Small intestine (tissue), 7 donors: Measurements from ENCODE around the gene GTSF1L. TPM values are rescaled to one million over a fixed set of nuclear protein-coding genes. Genes with fewer than 3 reads are reported as not detected.

Experiments used
- DNase-seq, 2 donors: peaks; one replicate each; pipeline versions ENCODE4 v3.0.0 to v3.0.0-alpha.2; 2013
- FAIRE-seq: peaks from 2 replicates; lab custom pipeline; 2012; peaks lifted over from hg19 to GRCh38; lab: Jason Lieb, UNC
- H3K27ac ChIP-seq, 3 donors: one replicate each; pipeline ENCODE4 v1.5.1; 2013; ENCODE audit warnings: low read length in 2 of 3, mild to moderate bottlenecking in 2 of 3, control low read depth in 1 of 3, inconsistent platforms in 1 of 3, low read depth in 1 of 3, moderate library complexity in 1 of 3
- H3K27me3 ChIP-seq, 3 donors: one replicate each; pipeline ENCODE4 v1.6.1; 2013; ENCODE audit warnings: low read length in 3 of 3, inconsistent platforms in 1 of 3; ENCODE audit not compliant: control insufficient read depth in 3 of 3, insufficient read depth in 3 of 3
- H3K36me3 ChIP-seq, 3 donors: one replicate each; pipeline ENCODE4 v1.6.1; 2013; ENCODE audit warnings: low read length in 3 of 3, inconsistent platforms in 1 of 3, low read depth in 1 of 3, mild to moderate bottlenecking in 1 of 3, moderate library complexity in 1 of 3; ENCODE audit not compliant: control insufficient read depth in 3 of 3, insufficient read depth in 2 of 3
- H3K4me1 ChIP-seq, 3 donors: one replicate each; pipeline ENCODE4 v1.6.1; 2013; ENCODE audit warnings: low read length in 2 of 3, inconsistent platforms in 1 of 3, low read depth in 1 of 3, mild to moderate bottlenecking in 1 of 3, moderate library complexity in 1 of 3; ENCODE audit not compliant: control insufficient read depth in 3 of 3, insufficient read depth in 2 of 3
- H3K4me3 ChIP-seq, 3 donors: one replicate each; pipeline ENCODE4 v1.5.1; 2013; ENCODE audit warnings: low read length in 3 of 3, control low read depth in 1 of 3, inconsistent platforms in 1 of 3, low read depth in 1 of 3, mild to moderate bottlenecking in 1 of 3, moderate library complexity in 1 of 3
- H3K9me3 ChIP-seq, 2 donors: one replicate each; pipeline ENCODE4 v1.6.1; 2013; ENCODE audit warnings: low read depth in 1 of 2, low read length in 1 of 2; ENCODE audit not compliant: control insufficient read depth in 2 of 2, insufficient read depth in 1 of 2
- WGBS, 3 donors: extraction: QIAGEN DNeasy Blood & Tissue Kit; methylation state at CpG; one replicate each; pipeline ENCODE4 v1.1.7; 2013; 5-methylcytosine and 5-hydroxymethylcytosine counted together
- polyA plus RNA-seq, 4 donors: library from polyadenylated mRNA; stranded (reverse) in 3 of 4; unstranded in 1 of 4; fragments of 200-250 nt in 3 of 4; fragments of 120-200 nt in 1 of 4; gene quantifications; one replicate each; pipeline versions ENCODE4 v1.2.1 to v1.2.3, GENCODE V29; 2013
- donor health status: healthy with polysubstance abuse.
- donor health status: control.
- donor health status: control.
- donor health status: Bipolar disorder and iron deficiency.
- donor health status: healthy.

GTSF1L gene
- polyA plus RNA-seq, 4 donors = not detected

- no peaks in the 10 kb centered on the region for H3K9me3 ChIP-seq
- no peaks in the 10 kb centered on the region for H3K27me3 ChIP-seq
- DNase-seq (no peak), FAIRE-seq (no peak)
- H3K4me3 ChIP-seq = no peak overlapping the region
- 82 to 93% (median 88%) methylated on average over 7 of the region's 7 CpGs for WGBS, 3 donors
- no peaks in the 10 kb centered on the region for H3K36me3 ChIP-seq
- no peaks in the 10 kb centered on the region for H3K4me1 ChIP-seq
- H3K27ac ChIP-seq = no peak overlapping the region
Observed at GRCh38 chr20:43737925-43738324, 11.1 kb upstream of the GTSF1L start.

GRCh38 chr20:43736588-43737158 lies 9.9 kb upstream of the GTSF1L start:
- Histone ChIP-seq H3K4me1 (no peaks in the 10 kb centered on the region), H3K27ac (no peak overlapping the region), H3K36me3 (no peaks in the 10 kb centered on the region), H3K9me3 (no peaks in the 10 kb centered on the region), H3K4me3 (no peak overlapping the region), H3K27me3 (peaks cover 0 to 3% (median 0%) of the 10 kb centered on the region in 3 donors)
- FAIRE-seq (no peak), DNase-seq (peak in 1 of 2 donors; percentile 13)
- WGBS, 3 donors = 28 to 38% (median 37%) methylated on average over 2 of the region's 2 CpGs

- WGBS, 3 donors = 78 to 86% (median 82%) methylated on average over 5 of the region's 5 CpGs
- H3K36me3 ChIP-seq = no peaks in the 10 kb centered on the region
- H3K27ac ChIP-seq = no peak overlapping the region
- no peak overlapping the region for H3K4me3 ChIP-seq
- FAIRE-seq = no peak
- H3K9me3 ChIP-seq = no peaks in the 10 kb centered on the region
- peaks cover 0 to 3% (median 0%) of the 10 kb centered on the region in 3 donors for H3K27me3 ChIP-seq
- no peaks in the 10 kb centered on the region for H3K4me1 ChIP-seq
- DNase-seq = no peak
Observed at GRCh38 chr20:43731927-43732326, 5.1 kb upstream of the GTSF1L start.

GRCh38 chr20:43731469-43731868 lies 4.7 kb upstream of the GTSF1L start:
- H3K9me3 ChIP-seq = no peaks in the 10 kb centered on the region
- 71 to 81% (median 72%) methylated on average over 7 of the region's 7 CpGs for WGBS, 3 donors
- no peaks in the 10 kb centered on the region for H3K36me3 ChIP-seq
- no peak overlapping the region for H3K4me3 ChIP-seq
- no peak for FAIRE-seq
- peaks cover 0 to 3% (median 0%) of the 10 kb centered on the region in 3 donors for H3K27me3 ChIP-seq
- no peak for DNase-seq
- no peaks in the 10 kb centered on the region for H3K4me1 ChIP-seq
- no peak overlapping the region for H3K27ac ChIP-seq

- FAIRE-seq (no peak), DNase-seq (no peak)
- Histone ChIP-seq H3K36me3 (no peaks in the 10 kb centered on the region), H3K27me3 (peaks cover 0 to 3% (median 0%) of the 10 kb centered on the region in 3 donors), H3K4me3 (no peak overlapping the region), H3K4me1 (no peaks in the 10 kb centered on the region), H3K9me3 (no peaks in the 10 kb centered on the region), H3K27ac (no peak overlapping the region)
- WGBS, 3 donors = 75 to 81% (median 77%) methylated on average over 7 of the region's 7 CpGs
Observed at GRCh38 chr20:43728686-43729255, 2.0 kb upstream of the GTSF1L start.

GRCh38 chr20:43727980-43728590 lies 1.3 kb upstream of the GTSF1L start:
- no peak overlapping the region for H3K4me3 ChIP-seq
- H3K36me3 ChIP-seq = no peaks in the 10 kb centered on the region
- DNase-seq (no peak), FAIRE-seq (no peak)
- H3K27me3 ChIP-seq = peaks cover 0 to 3% (median 0%) of the 10 kb centered on the region in 3 donors
- no peaks in the 10 kb centered on the region for H3K4me1 ChIP-seq
- no peaks in the 10 kb centered on the region for H3K9me3 ChIP-seq
- H3K27ac ChIP-seq = no peak overlapping the region
- WGBS, 3 donors = 65 to 72% (median 66%) methylated on average over 1 of the region's 1 CpG

GRCh38 chr20:43726333-43726732 lies 469 bp downstream of the GTSF1L start:
- no peak for DNase-seq
- no peak for FAIRE-seq
- 86 to 89% (median 86%) methylated on average over 10 of the region's 10 CpGs for WGBS, 3 donors

GRCh38 chr20:43725666-43726065 lies 1.1 kb downstream of the GTSF1L start:
- Histone ChIP-seq H3K4me1 (no peaks in the 10 kb centered on the region), H3K4me3 (no peak overlapping the region), H3K27me3 (no peaks in the 10 kb centered on the region), H3K36me3 (no peaks in the 10 kb centered on the region), H3K9me3 (no peaks in the 10 kb centered on the region), H3K27ac (no peak overlapping the region)
- WGBS, 3 donors = 71 to 77% (median 76%) methylated on average over 2 of the region's 2 CpGs
- FAIRE-seq = no peak
- no peak for DNase-seq

More at GRCh38 chr20:43726333-43726732, 469 bp downstream of the GTSF1L start:
- no peaks in the 10 kb centered on the region for H3K4me1 ChIP-seq
- H3K4me3 ChIP-seq = no peak overlapping the region
- no peaks in the 10 kb centered on the region for H3K36me3 ChIP-seq
- no peak overlapping the region for H3K27ac ChIP-seq
- H3K27me3 ChIP-seq = no peaks in the 10 kb centered on the region
- no peaks in the 10 kb centered on the region for H3K9me3 ChIP-seq
